Nephron progenitor cell (in vitro differentiated cells): ENCODE data around the gene POGLUT3.

ENCODE experiments used
- DNase-seq: peaks from one replicate; pipeline ENCODE4 v3.0.0; 2021
- H3K27ac Mint-ChIP-seq: 2 replicates; pipeline ENCODE4 v1.8.0; 2021; ENCODE audit warnings: mild to moderate bottlenecking, moderate library complexity, mixed read lengths
- H3K27me3 Mint-ChIP-seq: 2 replicates; pipeline ENCODE4 v1.8.0; 2021; ENCODE audit warnings: mild to moderate bottlenecking, low read depth, mixed read lengths; ENCODE audit not compliant: poor library complexity
- H3K36me3 Mint-ChIP-seq: 2 replicates; pipeline ENCODE4 v1.8.0; 2021; ENCODE audit warnings: low read depth, mixed read lengths
- H3K4me1 Mint-ChIP-seq: 2 replicates; pipeline ENCODE4 v1.8.0; 2021; ENCODE audit warnings: mixed read lengths
- H3K4me3 Mint-ChIP-seq: 2 replicates; pipeline ENCODE4 v1.8.0; 2021; ENCODE audit warnings: mild to moderate bottlenecking, moderate library complexity, mixed read lengths
- H3K9me3 Mint-ChIP-seq: 2 replicates; pipeline ENCODE4 v1.8.0; 2021; ENCODE audit warnings: mild to moderate bottlenecking, moderate library complexity, mixed read lengths
- TF ChIP-seq, protein P1 (sequence below): fragments of 200-600 bp; sonication (generic); IDR thresholded peaks from 2 replicates; pipeline ENCODE4 v1.5.0; 2021; ENCODE audit warnings: antibody characterized with exemption

POGLUT3 gene, protein sequence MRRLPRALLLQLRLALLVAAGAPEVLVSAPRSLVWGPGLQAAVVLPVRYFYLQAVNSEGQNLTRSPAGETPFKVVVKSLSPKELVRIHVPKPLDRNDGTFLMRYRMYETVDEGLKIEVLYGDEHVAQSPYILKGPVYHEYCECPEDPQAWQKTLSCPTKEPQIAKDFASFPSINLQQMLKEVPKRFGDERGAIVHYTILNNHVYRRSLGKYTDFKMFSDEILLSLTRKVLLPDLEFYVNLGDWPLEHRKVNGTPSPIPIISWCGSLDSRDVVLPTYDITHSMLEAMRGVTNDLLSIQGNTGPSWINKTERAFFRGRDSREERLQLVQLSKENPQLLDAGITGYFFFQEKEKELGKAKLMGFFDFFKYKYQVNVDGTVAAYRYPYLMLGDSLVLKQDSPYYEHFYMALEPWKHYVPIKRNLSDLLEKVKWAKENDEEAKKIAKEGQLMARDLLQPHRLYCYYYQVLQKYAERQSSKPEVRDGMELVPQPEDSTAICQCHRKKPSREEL

DNA sequence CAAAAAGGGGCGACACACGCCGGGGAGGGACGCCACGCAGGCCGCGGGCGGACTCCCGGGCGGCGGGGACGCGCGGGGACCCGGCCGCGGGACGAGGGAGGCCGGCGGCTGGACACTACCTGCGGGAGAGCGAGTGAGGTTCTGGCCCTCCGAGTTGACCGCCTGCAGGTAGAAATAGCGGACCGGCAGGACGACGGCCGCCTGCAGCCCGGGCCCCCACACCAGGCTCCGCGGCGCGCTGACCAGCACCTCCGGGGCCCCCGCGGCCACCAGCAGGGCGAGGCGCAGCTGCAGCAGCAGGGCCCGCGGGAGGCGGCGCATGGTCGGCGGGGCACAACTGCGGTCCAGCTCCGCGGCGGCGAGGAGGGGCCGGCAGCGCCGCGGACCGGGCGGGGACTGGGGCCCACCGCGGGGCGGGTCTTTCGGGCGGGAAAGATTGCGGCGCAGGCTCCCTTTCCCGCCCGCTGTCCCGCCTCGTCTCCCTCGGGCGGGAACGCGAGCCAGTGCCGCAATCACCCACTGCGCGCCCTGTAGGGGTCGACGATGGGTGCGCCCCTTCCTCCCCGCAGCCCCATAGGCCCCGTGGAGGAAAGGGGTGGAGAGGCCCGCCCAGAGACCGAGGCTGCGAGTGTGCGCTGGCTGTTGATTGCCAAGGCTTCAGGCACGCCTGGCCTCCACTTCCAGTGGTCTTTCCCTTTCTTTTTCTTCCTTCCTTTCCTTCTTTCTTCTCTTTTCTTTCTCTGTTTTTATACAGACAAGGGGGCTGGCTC lies at the start of gene POGLUT3:
Gene POGLUT3, minus strand, starts transcription at position 339 of the 770 bp plus-strand sequence. Its CDS starts 18 bp downstream, at position 321.
- H3K27me3 Mint-ChIP-seq = peaks cover 2% of the 10 kb centered on the region
- H3K4me3 Mint-ChIP-seq = peak within 1 kb of the TSS; percentile 95
- TF ChIP-seq, protein P1, sequence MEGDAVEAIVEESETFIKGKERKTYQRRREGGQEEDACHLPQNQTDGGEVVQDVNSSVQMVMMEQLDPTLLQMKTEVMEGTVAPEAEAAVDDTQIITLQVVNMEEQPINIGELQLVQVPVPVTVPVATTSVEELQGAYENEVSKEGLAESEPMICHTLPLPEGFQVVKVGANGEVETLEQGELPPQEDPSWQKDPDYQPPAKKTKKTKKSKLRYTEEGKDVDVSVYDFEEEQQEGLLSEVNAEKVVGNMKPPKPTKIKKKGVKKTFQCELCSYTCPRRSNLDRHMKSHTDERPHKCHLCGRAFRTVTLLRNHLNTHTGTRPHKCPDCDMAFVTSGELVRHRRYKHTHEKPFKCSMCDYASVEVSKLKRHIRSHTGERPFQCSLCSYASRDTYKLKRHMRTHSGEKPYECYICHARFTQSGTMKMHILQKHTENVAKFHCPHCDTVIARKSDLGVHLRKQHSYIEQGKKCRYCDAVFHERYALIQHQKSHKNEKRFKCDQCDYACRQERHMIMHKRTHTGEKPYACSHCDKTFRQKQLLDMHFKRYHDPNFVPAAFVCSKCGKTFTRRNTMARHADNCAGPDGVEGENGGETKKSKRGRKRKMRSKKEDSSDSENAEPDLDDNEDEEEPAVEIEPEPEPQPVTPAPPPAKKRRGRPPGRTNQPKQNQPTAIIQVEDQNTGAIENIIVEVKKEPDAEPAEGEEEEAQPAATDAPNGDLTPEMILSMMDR = no peak
- H3K9me3 Mint-ChIP-seq = no peaks in the 10 kb centered on the region
- H3K36me3 Mint-ChIP-seq = peaks cover 14% of the 10 kb centered on the region
- H3K27ac Mint-ChIP-seq = peak within 1 kb of the TSS; percentile 99
- H3K4me1 Mint-ChIP-seq = peaks cover 52% of the 10 kb centered on the region
- peak; percentile 85 for DNase-seq

DNA sequence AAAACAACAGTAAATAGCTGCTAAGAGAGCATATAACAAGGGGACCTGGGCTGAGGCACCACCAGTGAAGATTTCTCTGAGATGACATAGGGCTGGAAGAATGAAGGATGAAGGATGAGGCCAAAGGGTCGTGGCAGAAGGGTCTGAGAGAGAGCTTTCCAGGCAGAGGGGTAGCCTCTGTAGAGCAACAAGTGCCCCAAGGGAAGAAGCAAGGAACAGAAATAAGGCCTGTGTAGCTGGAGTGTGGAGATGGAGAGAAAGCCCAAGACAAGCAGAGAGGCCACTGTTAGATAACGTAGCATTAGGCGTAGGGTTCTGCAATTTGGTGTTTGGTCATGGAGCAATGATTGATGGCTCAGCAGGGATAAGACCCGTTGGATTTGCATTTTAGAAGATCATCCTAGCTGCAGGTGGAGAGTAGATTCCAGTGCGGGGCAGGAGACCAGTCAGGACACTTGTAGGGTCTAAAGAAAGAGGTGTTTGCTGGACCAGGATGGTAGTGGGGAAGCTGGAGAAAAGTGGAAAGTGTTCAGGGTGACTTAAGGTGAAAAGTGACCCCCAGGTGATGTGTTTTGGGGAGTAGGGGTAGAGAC lies 47.8 kb upstream of the POGLUT3 start:
- H3K4me1 Mint-ChIP-seq = peaks cover 41% of the 10 kb centered on the region
- no peak overlapping the region for H3K4me3 Mint-ChIP-seq
- no peaks in the 10 kb centered on the region for H3K27me3 Mint-ChIP-seq
- DNase-seq = no peak
- peaks cover 5% of the 10 kb centered on the region for H3K36me3 Mint-ChIP-seq
- H3K27ac Mint-ChIP-seq = peak overlapping the region; percentile 13
- TF ChIP-seq, protein P1 = no peak
- no peaks in the 10 kb centered on the region for H3K9me3 Mint-ChIP-seq

DNA sequence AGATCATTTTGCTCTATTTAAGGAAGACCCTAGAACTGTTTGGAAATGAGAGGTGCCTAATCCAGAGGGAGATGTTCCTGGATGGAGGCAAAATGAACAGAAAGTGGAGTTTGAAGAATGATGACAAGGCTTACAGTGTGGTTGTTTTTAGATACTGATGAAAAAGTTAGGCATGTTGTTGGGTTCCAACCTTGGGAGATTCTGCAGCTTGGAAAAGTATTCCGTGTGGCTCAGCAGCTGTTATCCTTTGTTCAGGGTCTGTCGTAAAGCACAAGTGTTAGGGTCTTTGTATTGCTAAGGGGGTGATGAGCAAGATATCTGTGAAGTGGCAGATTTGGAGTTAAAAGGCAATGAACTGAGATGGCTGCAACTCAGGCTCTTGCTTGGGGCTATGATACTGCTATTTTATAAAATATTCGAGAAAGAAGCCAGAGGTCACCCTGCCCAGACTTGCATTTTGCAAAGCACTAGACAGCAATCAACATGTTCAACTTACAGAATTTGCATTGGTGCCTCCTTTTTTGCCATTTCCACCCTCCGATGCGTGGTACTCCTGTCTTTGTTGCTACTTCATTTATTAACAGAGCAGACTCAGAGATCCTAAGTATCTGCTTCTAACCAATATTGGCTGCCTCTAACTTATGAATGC lies 45.3 kb upstream of the POGLUT3 start:
- Mint-ChIP-seq H3K27ac (peak overlapping the region; percentile 24), H3K9me3 (no peaks in the 10 kb centered on the region), H3K36me3 (peaks cover 5% of the 10 kb centered on the region), H3K4me3 (no peak overlapping the region), H3K4me1 (peaks cover 37% of the 10 kb centered on the region), H3K27me3 (no peaks in the 10 kb centered on the region)
- no peak for DNase-seq
- TF ChIP-seq, protein P1 = no peak

DNA sequence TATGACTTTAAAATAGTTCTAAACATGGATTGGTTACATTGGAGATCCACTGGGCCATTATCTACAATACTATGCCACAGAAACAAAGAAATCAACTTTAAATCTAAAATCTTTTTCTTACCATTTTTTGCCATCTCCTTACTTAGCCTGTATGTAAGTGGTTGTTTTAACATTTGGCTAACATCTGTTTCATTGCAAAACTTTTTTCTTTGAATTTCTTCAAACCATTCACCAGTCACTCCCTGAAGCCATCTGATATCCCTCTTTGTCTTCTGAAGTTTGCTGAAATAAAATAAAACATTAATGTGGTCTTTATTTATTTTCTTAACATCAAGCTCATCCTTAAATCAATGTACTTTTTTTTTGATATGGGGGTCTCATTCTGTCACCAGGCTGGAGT lies 43.3 kb upstream of the POGLUT3 start:
- no peak overlapping the region for H3K27ac Mint-ChIP-seq
- no peaks in the 10 kb centered on the region for H3K9me3 Mint-ChIP-seq
- peaks cover 56% of the 10 kb centered on the region for H3K4me1 Mint-ChIP-seq
- no peak overlapping the region for H3K4me3 Mint-ChIP-seq
- TF ChIP-seq, protein P1 = no peak
- no peaks in the 10 kb centered on the region for H3K27me3 Mint-ChIP-seq
- peaks cover 5% of the 10 kb centered on the region for H3K36me3 Mint-ChIP-seq
- no peak for DNase-seq

DNA sequence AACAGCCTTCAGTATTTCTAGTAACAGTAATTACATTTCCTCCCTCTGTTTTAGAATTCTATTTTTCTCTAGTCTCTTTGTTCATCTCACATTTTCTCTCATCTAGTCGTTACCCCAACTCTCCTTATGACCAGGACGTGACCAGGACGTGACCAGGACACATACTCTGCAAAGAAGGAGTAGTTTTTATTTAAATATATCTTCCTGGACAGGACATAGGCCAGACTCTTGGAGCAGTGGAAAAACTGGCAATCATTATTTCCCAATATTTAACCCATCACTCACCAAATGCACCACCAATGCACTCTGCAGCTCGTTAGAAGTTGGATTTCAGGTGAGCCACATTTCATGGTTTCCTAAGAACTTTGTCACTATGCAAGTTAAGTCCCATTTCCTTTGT lies 40.3 kb upstream of the POGLUT3 start:
- peak overlapping the region; percentile 14 for H3K4me3 Mint-ChIP-seq
- H3K27ac Mint-ChIP-seq = peak overlapping the region; percentile 88
- H3K4me1 Mint-ChIP-seq = peaks cover 49% of the 10 kb centered on the region

More for the DNA sequence above, 40.3 kb upstream of the POGLUT3 start:
- Mint-ChIP-seq H3K9me3 (no peaks in the 10 kb centered on the region), H3K36me3 (peaks cover 18% of the 10 kb centered on the region), H3K27me3 (no peaks in the 10 kb centered on the region)
- no peak for DNase-seq
- TF ChIP-seq, protein P1 = no peak
